Large intestine (tissue), 3 donors: Measurements from ENCODE around the gene RSPH1. TPM values are rescaled to one million over a fixed set of nuclear protein-coding genes. Genes with fewer than 3 reads are reported as not detected.

Experiments used
- DNase-seq, 2 donors: peaks; one replicate each; pipeline versions ENCODE4 v3.0.0 to v3.0.0-alpha.2; 2013
- H3K27ac ChIP-seq: one replicate; pipeline ENCODE4 v1.5.1; 2013; ENCODE audit warnings: low read length
- H3K27me3 ChIP-seq: 2 replicates; pipeline ENCODE4 v1.6.1; 2013; ENCODE audit warnings: low read length; ENCODE audit not compliant: control insufficient read depth, insufficient read depth
- H3K36me3 ChIP-seq: 2 replicates; pipeline ENCODE4 v1.6.1; 2013; ENCODE audit warnings: low read length; ENCODE audit not compliant: control insufficient read depth, insufficient read depth
- H3K4me1 ChIP-seq: one replicate; pipeline ENCODE4 v1.6.1; 2013; ENCODE audit warnings: low read length; ENCODE audit not compliant: control insufficient read depth, insufficient read depth
- H3K4me3 ChIP-seq: one replicate; pipeline ENCODE4 v1.5.1; 2013; ENCODE audit warnings: low read length
- H3K9me3 ChIP-seq: one replicate; pipeline ENCODE4 v1.6.1; 2013; ENCODE audit warnings: mild to moderate bottlenecking, low read depth, low read length, moderate library complexity; ENCODE audit not compliant: control insufficient read depth
- WGBS: methylation state at CpG from one replicate; pipeline ENCODE4 v1.1.5; 2013; ENCODE audit warnings: low lambda C conversion rate; ENCODE audit not compliant: insufficient coverage; 5-methylcytosine and 5-hydroxymethylcytosine counted together
- polyA plus RNA-seq: library from polyadenylated mRNA; unstranded; fragments of 120-200 nt; gene quantifications from one replicate; pipeline ENCODE4 v1.2.1, GENCODE V29; 2013

RSPH1 gene
- polyA plus RNA-seq, 1 donor = 6.0 TPM

GRCh38 chr21:42523211-42523610 is 27.2 kb upstream of the RSPH1 start:
- DNase-seq = no peak
- H3K27me3 ChIP-seq = no peaks in the 10 kb centered on the region
- no peaks in the 10 kb centered on the region for H3K9me3 ChIP-seq
- H3K4me1 ChIP-seq = peaks cover 58% of the 10 kb centered on the region
- no peak overlapping the region for H3K4me3 ChIP-seq
- no peak overlapping the region for H3K27ac ChIP-seq
- H3K36me3 ChIP-seq = peaks cover 42% of the 10 kb centered on the region
- no CpG with 5 or more reads among the region's 7 CpGs for WGBS

GRCh38 chr21:42522771-42523170 is 26.7 kb upstream of the RSPH1 start:
- Histone ChIP-seq H3K4me3 (no peak overlapping the region), H3K9me3 (no peaks in the 10 kb centered on the region), H3K4me1 (peaks cover 54% of the 10 kb centered on the region), H3K27me3 (no peaks in the 10 kb centered on the region), H3K27ac (no peak overlapping the region), H3K36me3 (peaks cover 46% of the 10 kb centered on the region)
- no CpG with 5 or more reads among the region's 8 CpGs for WGBS
- no peak for DNase-seq

GRCh38 chr21:42522271-42522670 is 26.2 kb upstream of the RSPH1 start:
- Histone ChIP-seq H3K27me3 (no peaks in the 10 kb centered on the region), H3K4me1 (peaks cover 50% of the 10 kb centered on the region), H3K4me3 (no peak overlapping the region), H3K36me3 (peaks cover 50% of the 10 kb centered on the region), H3K9me3 (no peaks in the 10 kb centered on the region), H3K27ac (no peak overlapping the region)
- no peak for DNase-seq
- 100% methylated on average over 1 of the region's 14 CpGs for WGBS

- peaks cover 45% of the 10 kb centered on the region for H3K4me1 ChIP-seq
- H3K27me3 ChIP-seq = no peaks in the 10 kb centered on the region
- no peak overlapping the region for H3K4me3 ChIP-seq
- peaks cover 55% of the 10 kb centered on the region for H3K36me3 ChIP-seq
- WGBS = no CpG with 5 or more reads among the region's 6 CpGs
- H3K9me3 ChIP-seq = no peaks in the 10 kb centered on the region
- DNase-seq = no peak
- H3K27ac ChIP-seq = no peak overlapping the region
Observed at GRCh38 chr21:42521805-42522204, 25.8 kb upstream of the RSPH1 start.

GRCh38 chr21:42521384-42521783 is 25.4 kb upstream of the RSPH1 start:
- peaks cover 57% of the 10 kb centered on the region for H3K36me3 ChIP-seq
- H3K4me1 ChIP-seq = peaks cover 41% of the 10 kb centered on the region

GRCh38 chr21:42520628-42521253 is 24.7 kb upstream of the RSPH1 start:
- WGBS = no CpG with 5 or more reads among the region's 18 CpGs
- peaks cover 57% of the 10 kb centered on the region for H3K36me3 ChIP-seq
- H3K27ac ChIP-seq = no peak overlapping the region
- H3K4me1 ChIP-seq = peaks cover 37% of the 10 kb centered on the region
- H3K9me3 ChIP-seq = no peaks in the 10 kb centered on the region
- no peak for DNase-seq
- no peaks in the 10 kb centered on the region for H3K27me3 ChIP-seq
- no peak overlapping the region for H3K4me3 ChIP-seq

More at GRCh38 chr21:42521384-42521783, 25.4 kb upstream of the RSPH1 start:
- no peak overlapping the region for H3K4me3 ChIP-seq
- DNase-seq = no peak
- no CpG with 5 or more reads among the region's 1 CpG for WGBS
- no peaks in the 10 kb centered on the region for H3K9me3 ChIP-seq
- no peak overlapping the region for H3K27ac ChIP-seq
- H3K27me3 ChIP-seq = no peaks in the 10 kb centered on the region

- no peaks in the 10 kb centered on the region for H3K27me3 ChIP-seq
- H3K9me3 ChIP-seq = no peaks in the 10 kb centered on the region
- peaks cover 21% of the 10 kb centered on the region for H3K4me1 ChIP-seq
- no CpG with 5 or more reads among the region's 7 CpGs for WGBS
- no peak for DNase-seq
- H3K27ac ChIP-seq = no peak overlapping the region
- peaks cover 57% of the 10 kb centered on the region for H3K36me3 ChIP-seq
- no peak overlapping the region for H3K4me3 ChIP-seq
Observed at GRCh38 chr21:42518626-42519025, 22.6 kb upstream of the RSPH1 start.

- DNase-seq = no peak
- peaks cover 19% of the 10 kb centered on the region for H3K4me1 ChIP-seq
- no peaks in the 10 kb centered on the region for H3K9me3 ChIP-seq
- no peak overlapping the region for H3K4me3 ChIP-seq
- H3K27me3 ChIP-seq = no peaks in the 10 kb centered on the region
- H3K36me3 ChIP-seq = peaks cover 57% of the 10 kb centered on the region
- WGBS = no CpG with 5 or more reads among the region's 11 CpGs
- no peak overlapping the region for H3K27ac ChIP-seq
Observed at GRCh38 chr21:42518215-42518614, 22.2 kb upstream of the RSPH1 start.

- DNase-seq = peak; percentile 48 to 75
- peaks cover 15% of the 10 kb centered on the region for H3K4me1 ChIP-seq
Observed at GRCh38 chr21:42515708-42516502, 19.9 kb upstream of the RSPH1 start.

GRCh38 chr21:42514883-42515228 is 18.8 kb upstream of the RSPH1 start:
- peak overlapping the region; percentile 83 for H3K4me3 ChIP-seq
- H3K27ac ChIP-seq = peak overlapping the region; percentile 76
- peak in 1 of 2 donors; percentile 46 for DNase-seq
- peaks cover 31% of the 10 kb centered on the region for H3K36me3 ChIP-seq
- no peaks in the 10 kb centered on the region for H3K9me3 ChIP-seq
- H3K27me3 ChIP-seq = no peaks in the 10 kb centered on the region
- H3K4me1 ChIP-seq = peaks cover 15% of the 10 kb centered on the region
- WGBS = 83% methylated on average over 1 of the region's 5 CpGs

More at GRCh38 chr21:42515708-42516502, 19.9 kb upstream of the RSPH1 start:
- Histone ChIP-seq H3K4me3 (peak overlapping the region; percentile 83), H3K9me3 (no peaks in the 10 kb centered on the region), H3K27me3 (no peaks in the 10 kb centered on the region), H3K36me3 (peaks cover 39% of the 10 kb centered on the region), H3K27ac (no peak overlapping the region)
- WGBS = 73% methylated on average over 3 of the region's 12 CpGs
